Non-pigmented ciliary epithelial cell (primary cell): ENCODE results near the gene SNX18.

ENCODE experiments used
- DNase-seq: peaks from one replicate; pipeline ENCODE4 v3.0.0-alpha.2; 2010; ENCODE audit warnings: low read depth

Gene SNX18

DNA sequence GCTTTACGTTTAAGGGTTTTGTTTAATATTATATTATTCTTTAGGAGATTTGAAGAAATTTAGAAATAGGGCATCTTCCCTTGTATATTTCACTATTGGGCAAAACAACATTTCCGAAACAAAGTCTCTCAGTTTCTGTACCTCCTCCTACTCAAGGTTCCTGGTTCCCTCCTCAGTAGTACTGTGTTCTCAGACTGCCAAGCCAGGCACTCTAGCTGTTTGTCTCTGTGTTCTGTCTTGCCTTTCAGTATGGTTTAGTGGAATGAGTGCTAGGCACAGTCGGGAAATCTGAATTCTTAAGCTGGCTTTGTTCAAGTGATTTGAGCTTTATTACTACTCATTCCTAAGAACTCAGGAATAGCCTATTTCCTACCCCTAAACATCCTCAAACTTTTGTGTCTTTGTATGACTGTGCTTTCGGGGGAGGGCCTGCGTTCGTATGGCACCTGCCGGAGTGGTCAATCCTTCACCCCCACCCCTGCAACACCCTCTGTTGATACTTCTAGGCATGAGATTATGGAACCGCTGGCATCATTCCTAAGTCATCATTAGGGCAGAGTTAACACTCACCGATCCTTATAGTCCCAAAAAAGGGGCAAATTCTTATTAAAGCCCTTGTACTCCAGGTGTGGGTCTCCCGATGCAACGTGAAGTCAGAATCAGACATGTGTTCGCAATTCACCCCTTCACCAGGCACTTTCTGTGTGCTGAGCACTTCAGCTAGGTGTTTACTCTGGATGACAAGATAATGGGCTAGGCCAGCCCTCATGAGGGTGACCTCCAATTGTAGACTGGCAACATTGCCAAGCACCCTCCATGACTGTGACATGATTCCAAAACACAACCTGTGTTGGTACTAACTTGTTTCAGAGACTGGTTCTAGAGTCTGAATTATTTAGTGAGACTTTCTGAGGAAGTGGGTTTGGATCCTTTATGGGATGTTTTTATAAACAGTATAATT is 24.5 kb downstream of the SNX18 start:
- DNase-seq = no peak

GRCh38 chr5:54544044-54544443 is 26.5 kb downstream of the SNX18 start:
- no peak for DNase-seq

- DNase-seq = no peak
These were observed 28.2 kb downstream of the SNX18 start for GRCh38 chr5:54545796-54546195.

DNA sequence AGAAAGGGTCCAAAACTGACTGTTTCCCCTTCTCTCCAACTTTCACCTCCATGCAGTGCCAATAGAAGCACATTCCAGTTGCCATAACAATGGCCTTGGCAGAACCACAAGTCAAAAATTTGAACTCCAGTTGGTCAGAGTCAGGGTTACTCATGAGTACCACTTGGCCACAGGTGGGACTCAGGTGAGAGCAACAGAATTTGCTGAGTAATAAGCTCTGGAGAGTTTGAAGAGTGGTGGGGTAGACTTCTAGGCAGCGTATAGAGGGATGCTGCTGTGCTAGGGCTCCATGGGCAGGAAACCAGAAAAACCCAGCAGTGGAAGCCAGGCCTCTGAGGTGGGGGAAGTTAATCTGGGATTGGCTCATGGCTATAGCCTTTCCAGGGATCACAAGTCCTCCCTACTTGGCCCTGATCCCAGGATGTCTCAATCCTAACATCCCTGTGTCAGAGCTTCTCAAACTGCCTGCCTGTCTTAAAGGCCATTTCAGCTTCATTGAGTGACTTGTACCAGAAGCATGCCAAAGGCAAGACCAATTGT is 30.2 kb downstream of the SNX18 start:
- DNase-seq = no peak

- DNase-seq = no peak
These were observed 31.0 kb downstream of the SNX18 start for GRCh38 chr5:54548565-54548964.

- DNase-seq = no peak
These were observed 33.7 kb downstream of the SNX18 start for GRCh38 chr5:54551292-54551691.

GRCh38 chr5:54551926-54552325 is 34.4 kb downstream of the SNX18 start:
- no peak for DNase-seq

- no peak for DNase-seq
These were observed 34.9 kb downstream of the SNX18 start for GRCh38 chr5:54552446-54552845.

DNA sequence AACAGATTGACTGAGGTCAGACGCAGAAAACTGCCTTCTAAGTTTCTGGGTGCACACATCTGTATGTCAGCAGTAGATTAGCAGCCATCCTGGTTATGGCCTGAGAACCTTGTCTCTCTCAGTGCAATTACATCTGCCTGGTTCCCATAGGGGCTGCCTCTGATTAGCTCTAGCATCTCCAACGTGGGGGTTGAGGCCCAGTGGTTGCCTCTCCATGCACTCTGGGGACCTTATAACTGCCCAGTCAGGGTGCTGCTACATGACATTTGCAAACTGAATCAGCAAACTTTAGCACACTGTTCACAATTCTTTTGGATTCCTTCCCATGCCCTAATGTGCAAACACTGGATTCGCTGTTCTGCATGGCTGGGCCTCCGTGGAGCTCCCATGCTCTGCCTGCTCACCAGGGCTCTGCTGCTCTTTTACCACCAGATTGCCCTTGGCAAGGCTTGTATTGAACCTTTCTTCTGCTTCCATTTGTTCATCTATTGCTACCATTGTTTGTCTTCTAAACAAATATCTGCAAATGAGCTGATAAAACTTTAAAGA is 36.2 kb downstream of the SNX18 start:
- no peak for DNase-seq

GRCh38 chr5:54556141-54556540 is 38.6 kb downstream of the SNX18 start:
- DNase-seq = no peak

GRCh38 chr5:54558362-54558761 is 40.8 kb downstream of the SNX18 start:
- no peak for DNase-seq

DNA sequence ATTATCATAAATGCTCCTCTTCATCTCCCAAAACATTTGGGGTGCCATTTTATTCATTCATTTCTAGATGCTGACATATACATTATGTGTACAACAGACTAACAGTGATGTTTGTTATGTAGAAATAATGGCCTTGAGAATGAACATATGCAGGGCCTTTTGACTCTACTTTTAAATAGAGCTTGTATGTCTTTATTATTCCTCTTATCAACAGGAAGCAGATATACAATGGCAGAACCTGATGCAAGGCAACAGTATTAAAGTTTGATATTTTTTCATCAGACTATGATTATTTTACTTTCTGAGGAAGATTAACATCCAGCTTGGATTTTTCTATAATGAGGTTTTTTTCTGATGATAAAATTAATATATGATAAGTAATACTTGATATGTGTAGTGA is 44.1 kb downstream of the SNX18 start:
- DNase-seq = no peak

DNA sequence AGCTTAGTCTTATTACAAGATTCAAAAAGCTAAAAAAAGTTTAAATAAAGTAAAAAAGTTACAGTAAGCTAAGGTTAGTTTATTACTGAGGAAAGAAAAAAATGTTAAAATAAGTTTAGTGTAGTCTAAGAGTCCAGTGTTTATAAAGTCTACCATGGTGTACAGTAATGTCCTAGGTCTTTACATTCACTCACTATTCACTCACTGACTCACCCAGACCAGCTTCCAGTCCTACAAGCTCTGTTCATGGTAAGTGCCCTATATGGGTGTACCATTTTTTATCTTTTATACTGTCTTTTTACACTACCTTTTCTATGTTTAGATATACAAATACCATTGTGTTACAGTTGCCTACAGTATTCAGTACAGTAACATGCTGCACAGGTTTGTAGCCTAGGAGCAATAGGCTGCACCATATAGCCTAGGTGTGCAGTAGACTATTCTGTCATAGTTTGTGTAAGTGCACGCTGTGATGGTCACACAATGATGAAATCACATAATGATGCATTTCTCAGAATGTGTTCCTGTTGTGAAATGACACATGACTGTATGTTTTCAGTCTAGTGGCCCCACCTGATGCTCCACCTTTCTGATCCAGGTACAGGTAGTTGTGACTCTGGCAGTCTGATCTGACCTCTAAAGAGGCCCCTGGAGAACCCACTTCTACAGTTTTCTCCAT is 45.7 kb downstream of the SNX18 start:
- no peak for DNase-seq

- DNase-seq = no peak
These were observed 50.4 kb downstream of the SNX18 start for GRCh38 chr5:54567996-54568395.

GRCh38 chr5:54570916-54571315 is 53.4 kb downstream of the SNX18 start:
- no peak for DNase-seq

GRCh38 chr5:54571462-54571861 is 53.9 kb downstream of the SNX18 start:
- DNase-seq = no peak

DNA sequence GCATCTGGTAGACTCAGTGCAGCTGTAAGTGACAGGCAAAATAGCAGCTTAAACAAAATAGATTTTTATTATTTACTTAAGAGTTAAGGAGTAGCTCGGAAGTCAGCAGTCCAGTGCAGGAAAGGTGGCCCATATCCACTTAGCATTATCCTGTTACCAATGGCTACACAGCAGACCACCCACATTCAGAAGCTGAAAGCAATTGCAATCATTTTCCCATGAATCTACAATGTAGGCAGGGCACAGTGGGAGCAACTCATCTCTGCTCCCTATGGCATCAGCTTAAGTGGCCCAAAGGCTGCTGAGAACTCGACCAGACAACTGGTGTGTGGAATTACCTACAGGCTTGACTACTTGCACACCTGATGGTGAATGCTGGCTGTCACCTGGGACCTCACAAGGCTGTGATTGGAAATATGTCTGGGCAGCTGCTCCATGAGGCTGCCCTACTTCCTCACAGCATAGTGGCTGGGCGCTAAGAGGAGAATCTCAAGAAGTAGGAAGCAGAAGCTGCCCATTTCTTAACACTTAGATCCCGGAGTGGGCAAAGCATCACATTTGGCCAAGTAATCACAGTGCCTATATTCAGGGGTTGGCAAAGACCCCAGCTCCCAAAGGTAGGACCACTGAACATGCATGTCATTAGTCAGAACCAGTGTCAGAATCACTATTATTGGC is 56.4 kb downstream of the SNX18 start:
- DNase-seq = no peak

DNA sequence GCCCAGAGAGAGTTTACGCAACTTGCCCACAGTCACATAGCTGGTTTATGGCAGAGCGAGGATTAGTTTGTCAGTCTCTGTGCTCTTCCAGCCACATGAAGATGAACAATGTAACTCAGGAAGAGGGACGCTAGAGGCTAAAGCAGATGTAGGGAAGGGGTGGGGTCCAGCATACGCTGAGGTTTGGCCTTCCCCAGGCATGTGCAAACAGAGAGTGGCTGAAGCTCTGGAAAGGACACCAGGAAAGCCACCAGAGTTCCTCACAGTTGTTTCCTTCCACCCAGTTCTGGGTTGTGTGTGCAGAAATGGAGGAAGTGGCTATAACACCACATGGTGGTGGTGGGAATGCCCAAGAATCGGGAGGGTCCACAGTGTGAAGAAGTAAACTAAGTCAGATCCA is 60.0 kb downstream of the SNX18 start:
- no peak for DNase-seq

DNA sequence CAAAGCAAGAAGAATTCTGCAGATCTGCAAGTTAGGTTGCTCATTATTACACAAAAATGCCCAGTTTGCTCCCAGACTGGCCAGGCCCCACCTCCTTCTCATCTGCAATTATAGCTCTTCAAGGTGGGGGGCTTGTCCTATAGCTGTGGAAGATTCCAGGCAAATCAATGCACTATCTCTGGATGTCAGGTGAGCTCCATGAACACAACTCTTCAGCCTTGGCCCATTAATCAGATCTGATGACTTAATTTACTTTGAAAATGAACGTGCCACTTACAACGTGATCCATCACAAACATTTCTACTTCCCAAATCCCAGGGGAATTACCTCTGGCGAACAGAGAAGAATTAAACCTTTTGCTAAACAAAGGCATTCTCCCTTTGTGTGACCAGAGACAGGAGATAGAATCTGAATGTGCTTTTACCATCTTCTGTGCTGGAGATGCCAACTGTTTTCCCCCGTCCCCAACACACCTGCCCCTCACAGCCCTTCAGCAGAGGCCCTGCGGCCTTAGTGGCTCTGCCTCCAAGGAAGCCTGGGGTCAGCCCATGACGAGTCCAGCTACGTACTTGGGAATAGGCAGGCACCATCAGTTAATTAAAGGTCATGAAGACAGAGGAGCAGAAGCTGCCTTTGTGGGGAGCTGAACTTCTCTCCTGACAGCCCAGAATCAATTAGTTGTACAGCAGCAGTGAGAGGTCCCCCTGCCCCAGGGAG is 60.5 kb downstream of the SNX18 start:
- DNase-seq = no peak

GRCh38 chr5:54579591-54580295 is 62.2 kb downstream of the SNX18 start:
- no peak for DNase-seq
